ENCODE results near the gene SEMA6B.

Gene SEMA6B

DNA sequence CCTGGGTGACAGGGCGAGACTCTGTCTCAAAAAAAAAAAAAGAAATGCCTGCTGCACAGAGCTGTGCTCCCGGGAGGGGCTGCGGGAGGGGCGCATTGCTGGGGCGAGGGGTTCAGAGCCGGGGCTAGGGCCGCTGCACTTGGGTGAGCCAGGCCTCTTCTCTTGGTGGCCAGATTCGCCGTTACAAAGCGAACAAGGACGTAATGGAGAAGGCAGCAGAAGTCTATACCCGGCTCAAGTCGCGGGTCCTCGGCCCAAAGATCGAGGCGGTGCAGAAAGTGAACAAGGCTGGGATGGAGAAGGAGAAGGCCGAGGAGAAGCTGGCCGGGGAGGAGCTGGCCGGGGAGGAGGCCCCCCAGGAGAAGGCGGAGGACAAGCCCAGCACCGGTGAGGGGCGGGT is 60.2 kb downstream of the SEMA6B start:
- no peak overlapping the region for H3K4me3 ChIP-seq (ENCODE audit: low read depth, low read length)
- TF ChIP-seq, protein P1, sequence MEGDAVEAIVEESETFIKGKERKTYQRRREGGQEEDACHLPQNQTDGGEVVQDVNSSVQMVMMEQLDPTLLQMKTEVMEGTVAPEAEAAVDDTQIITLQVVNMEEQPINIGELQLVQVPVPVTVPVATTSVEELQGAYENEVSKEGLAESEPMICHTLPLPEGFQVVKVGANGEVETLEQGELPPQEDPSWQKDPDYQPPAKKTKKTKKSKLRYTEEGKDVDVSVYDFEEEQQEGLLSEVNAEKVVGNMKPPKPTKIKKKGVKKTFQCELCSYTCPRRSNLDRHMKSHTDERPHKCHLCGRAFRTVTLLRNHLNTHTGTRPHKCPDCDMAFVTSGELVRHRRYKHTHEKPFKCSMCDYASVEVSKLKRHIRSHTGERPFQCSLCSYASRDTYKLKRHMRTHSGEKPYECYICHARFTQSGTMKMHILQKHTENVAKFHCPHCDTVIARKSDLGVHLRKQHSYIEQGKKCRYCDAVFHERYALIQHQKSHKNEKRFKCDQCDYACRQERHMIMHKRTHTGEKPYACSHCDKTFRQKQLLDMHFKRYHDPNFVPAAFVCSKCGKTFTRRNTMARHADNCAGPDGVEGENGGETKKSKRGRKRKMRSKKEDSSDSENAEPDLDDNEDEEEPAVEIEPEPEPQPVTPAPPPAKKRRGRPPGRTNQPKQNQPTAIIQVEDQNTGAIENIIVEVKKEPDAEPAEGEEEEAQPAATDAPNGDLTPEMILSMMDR (IDR thresholded peaks at IDR 0.05; ENCODE audit: low read depth, low read length, missing control alignments): no peak
- no peak for DNase-seq (ENCODE audit: low read depth)
- in situ Hi-C loops (cut with HindIII; ENCODE audit: low sequenced_read_pairs): no loop called here

DNA sequence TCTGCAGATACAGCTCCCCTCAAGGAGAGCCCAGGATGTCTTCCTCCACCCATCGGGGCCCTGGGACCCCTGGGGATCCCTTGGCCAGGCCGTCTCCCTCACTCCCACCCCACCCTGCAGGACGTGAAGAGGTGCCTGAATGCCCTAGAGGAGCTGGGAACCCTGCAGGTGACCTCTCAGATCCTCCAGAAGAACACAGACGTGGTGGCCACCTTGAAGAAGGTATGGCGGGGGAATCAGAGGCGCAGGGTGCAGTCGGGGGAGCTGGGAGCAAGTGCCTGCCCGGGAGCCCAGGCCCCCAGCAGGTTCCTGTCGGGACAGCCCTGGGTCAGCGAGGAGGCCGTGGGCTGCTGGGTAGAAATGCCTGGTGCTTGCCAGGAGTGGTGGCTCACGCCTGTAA is 60.8 kb downstream of the SEMA6B start:
- DNase-seq (ENCODE audit: low read depth): no peak
- in situ Hi-C loops (cut with HindIII; ENCODE audit: low sequenced_read_pairs): no loop called here
- TF ChIP-seq, protein P1 (IDR thresholded peaks at IDR 0.05; ENCODE audit: low read depth, low read length, missing control alignments): no peak
- no peak overlapping the region for H3K4me3 ChIP-seq (ENCODE audit: low read depth, low read length)

DNA sequence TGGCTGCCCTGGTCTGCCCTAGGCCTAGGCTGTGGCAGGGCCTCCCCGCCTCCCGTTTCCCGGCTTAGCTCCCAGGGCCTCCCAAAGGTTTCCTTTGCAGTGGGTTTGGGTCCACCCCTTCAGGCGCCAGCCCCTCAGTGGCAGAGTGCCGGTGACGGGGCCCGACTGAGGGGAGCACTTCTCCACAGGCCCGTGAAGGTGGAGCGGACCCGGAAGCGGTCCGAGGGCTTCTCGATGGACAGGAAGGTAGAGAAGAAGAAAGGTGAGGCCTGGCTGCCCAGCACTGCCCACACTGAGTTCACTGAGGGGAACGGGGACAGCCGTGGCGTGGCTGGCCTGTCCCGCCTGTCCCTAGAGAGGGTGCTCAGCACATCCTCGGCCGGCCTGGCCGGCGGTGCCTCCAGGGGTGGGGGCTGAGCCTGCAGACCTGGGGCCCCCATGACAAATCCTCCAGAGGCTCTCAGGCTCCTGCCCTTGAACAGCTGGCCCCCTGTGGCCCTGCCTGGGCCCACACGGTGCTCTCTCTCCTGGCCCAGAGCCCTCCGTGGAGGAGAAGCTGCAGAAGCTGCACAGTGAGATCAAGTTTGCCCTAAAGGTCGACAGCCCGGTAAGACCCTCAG is 61.6 kb downstream of the SEMA6B start:
- no peak for DNase-seq (ENCODE audit: low read depth)
- H3K4me3 ChIP-seq (ENCODE audit: low read depth, low read length): no peak overlapping the region
- TF ChIP-seq, protein P1 (IDR thresholded peaks at IDR 0.05; ENCODE audit: low read depth, low read length, missing control alignments): no peak
- in situ Hi-C loops (cut with HindIII; ENCODE audit: low sequenced_read_pairs): no loop called here

DNA sequence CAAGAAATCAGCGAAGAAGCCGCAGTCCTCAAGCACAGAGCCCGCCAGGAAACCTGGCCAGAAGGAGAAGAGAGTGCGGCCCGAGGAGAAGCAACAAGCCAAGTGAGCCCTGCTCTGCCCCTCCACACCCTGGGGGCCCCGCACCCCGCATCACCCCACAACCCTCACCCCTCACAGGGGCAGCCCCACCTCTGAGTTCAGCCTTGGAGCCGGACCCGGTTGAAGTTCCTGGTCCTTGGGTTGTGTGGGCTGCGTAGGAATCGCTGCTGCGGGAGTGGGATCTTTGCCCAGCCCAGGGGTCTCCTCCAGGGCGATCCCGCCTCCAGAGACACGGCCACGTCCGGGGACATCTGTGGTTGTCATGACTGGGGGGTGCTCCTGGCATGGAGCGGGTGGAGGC is 63.2 kb downstream of the SEMA6B start:
- H3K4me3 ChIP-seq (ENCODE audit: low read depth, low read length): no peak overlapping the region
- DNase-seq (ENCODE audit: low read depth): no peak
- TF ChIP-seq, protein P1 (IDR thresholded peaks at IDR 0.05; ENCODE audit: low read depth, low read length, missing control alignments): no peak
- in situ Hi-C loops (cut with HindIII; ENCODE audit: low sequenced_read_pairs): no loop called here

DNA sequence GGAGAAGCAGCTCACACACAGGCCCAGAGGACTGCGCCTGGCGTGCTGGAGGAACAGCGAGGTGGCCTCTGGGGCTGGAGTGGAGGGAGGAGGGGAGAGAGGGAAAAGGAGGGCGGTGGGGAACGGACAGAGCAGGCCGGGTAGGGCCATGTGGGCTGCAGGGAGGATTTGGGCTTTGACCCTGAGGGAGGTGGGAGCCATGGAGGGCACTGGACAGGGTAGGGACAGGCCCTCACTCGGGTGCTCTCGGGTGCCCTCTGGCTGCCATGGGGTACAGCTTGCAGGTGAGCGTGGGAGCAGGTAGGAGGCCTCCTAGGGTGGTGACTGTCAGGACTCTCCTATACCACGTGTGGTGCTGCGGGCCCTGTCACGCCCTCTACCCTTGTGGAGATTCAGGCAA is 64.0 kb downstream of the SEMA6B start:
- DNase-seq (ENCODE audit: low read depth): no peak
- H3K4me3 ChIP-seq (ENCODE audit: low read depth, low read length): no peak overlapping the region
- in situ Hi-C loops (cut with HindIII; ENCODE audit: low sequenced_read_pairs): no loop called here
- TF ChIP-seq, protein P1 (IDR thresholded peaks at IDR 0.05; ENCODE audit: low read depth, low read length, missing control alignments): no peak

DNA sequence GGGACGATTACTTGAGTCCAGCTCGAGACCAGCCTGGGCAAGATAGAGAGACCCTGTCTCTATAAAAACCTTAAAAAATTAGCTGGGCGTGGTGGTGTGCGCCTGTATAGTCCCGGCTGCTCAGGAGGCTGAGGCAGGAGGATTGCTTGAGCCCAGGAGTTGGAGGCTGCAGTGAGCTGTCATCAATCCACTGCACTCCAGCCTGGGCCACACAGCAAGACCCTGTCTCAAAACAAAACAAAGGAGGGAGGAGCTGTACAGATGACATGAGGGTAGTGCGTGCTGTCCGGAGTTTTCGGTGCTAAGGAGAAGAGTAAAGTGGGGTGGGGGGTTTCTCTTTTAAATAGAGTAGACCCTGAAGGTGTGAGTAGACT is 64.8 kb downstream of the SEMA6B start:
- in situ Hi-C loops (cut with HindIII; ENCODE audit: low sequenced_read_pairs): no loop called here
- H3K4me3 ChIP-seq (ENCODE audit: low read depth, low read length): no peak overlapping the region
- DNase-seq (ENCODE audit: low read depth): no peak
- TF ChIP-seq, protein P1 (IDR thresholded peaks at IDR 0.05; ENCODE audit: low read depth, low read length, missing control alignments): no peak

Measured in astrocyte of the cerebellum (primary cell).